GM21381 (cell line): ENCODE measurements around the gene ASAP3.
"Not testable (repeated sequence)": the region's sequence is repeated elsewhere in the genome, so short reads cannot be mapped to it uniquely, and the experiment has no call there.

Source experiments
- ATAC-seq: cut with Tn5 transposase; IDR thresholded peaks from one replicate; pipeline ENCODE4 v1.9.1; 2021; ENCODE audit warnings: mild to moderate bottlenecking, moderate library complexity; ENCODE audit not compliant: unreplicated experiment

Gene ASAP3

DNA sequence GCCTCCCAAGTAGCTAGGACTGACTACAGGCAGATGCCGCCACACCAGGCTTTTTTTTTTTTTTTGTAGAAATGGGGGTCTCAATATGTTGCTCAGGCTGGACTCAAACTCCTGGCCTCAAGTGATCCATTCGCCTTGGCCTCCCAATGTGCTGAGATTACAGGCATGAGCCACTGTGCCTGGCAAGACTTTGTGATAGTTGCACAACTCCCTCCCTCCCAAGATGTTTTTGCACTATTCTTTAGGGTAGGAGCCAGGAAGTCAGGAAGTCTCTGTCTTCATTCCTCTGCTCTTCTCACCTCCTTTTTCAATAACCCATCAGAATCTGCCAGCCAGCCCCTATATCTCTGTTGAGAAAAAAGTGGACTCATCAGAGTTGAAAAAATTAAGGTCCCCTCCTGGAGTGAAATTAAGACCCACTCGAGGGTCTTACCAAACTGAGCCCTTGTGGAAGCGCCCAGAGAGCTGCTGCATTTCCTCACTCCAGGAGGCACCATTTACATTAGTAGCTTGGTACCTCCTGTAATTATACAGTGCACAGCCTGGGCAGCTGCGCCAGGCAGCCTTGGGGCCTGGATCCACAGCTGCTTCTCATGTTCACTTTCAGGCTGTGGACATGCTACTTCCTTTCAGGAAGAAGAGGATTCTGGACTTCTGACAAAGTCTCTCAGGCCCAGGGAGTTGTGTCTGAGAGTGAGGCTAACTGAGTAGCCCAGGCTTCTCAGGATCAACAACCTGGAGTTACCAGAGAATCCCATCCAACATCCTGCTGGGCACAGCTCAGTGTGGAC lies 83.5 kb downstream of the ASAP3 start:
- ATAC-seq = no peak

DNA sequence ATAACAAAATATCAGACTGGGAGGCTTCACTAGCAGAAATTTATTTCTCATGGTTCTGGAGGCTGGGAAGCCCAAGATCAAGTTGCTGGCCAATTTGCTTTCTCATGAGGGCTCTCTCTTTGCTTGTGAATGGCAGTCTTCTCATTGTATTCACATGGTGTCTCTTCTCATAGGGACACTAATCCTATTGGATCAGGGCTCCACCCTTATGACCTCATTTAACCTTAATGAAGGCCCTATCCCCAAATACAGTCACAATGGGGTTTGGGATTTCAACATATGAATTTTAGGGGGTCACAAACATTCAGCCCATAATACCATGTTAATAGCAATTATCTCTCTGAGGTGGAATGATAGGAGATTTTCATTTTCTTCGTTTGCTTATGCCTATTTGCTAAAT lies 84.8 kb downstream of the ASAP3 start:
- no peak for ATAC-seq

DNA sequence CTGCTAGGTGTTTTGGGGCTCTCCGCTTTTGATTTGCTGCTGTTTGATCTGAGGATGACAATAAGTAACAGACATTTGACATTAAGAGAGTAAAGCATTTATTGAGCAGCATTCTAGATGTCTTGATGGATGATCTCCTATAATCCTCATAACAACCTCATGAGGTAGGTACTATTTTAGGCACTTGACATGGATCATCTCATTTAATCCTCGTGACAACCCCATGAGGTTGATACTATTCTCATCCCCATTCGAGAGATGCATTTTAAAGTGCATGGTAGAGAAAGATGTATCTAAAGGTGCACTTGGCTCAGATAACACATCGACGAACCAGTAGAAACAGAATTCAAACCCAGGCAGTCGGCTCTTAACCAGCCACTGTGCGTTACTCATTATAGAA lies 86.1 kb downstream of the ASAP3 start:
- no peak for ATAC-seq

DNA sequence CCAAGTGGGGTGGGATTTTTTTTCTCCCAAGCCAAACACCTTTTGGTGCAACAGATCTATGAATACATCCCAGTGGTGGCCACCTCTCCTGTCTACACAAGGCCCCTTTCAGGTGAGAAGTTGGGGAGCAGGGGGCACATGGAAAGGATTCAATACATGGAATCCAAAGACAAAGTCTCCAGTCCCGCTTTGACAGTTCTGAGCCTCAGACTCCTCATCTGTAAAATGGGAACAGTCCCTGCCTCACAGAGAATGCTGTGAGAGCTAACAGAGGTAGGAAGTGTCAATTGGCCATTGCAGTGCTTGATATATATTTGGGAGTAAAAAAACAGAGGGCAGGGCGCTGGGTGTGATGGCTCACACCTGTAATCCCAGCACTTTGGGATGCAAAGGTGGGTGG lies 87.6 kb downstream of the ASAP3 start:
- no peak for ATAC-seq

DNA sequence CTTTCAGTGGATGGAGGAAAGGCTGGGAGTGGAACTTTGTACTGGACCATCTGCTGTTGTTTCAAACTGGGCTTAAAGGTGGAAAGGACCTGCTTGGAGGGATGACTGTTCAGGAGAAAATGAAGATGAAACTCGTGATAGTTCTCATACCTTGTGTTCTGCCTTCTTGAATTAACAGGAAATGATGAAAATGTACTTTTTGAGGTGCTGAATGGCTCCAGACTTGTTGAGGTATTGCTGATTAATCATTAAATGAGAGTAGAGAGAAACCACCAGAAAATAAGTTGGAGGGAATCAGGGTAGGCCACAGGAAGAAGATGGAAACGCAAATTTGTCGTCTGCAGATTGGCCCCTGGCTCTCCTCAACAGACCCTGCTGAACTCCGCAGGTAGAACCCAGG lies 88.1 kb downstream of the ASAP3 start:
- ATAC-seq = no peak

DNA sequence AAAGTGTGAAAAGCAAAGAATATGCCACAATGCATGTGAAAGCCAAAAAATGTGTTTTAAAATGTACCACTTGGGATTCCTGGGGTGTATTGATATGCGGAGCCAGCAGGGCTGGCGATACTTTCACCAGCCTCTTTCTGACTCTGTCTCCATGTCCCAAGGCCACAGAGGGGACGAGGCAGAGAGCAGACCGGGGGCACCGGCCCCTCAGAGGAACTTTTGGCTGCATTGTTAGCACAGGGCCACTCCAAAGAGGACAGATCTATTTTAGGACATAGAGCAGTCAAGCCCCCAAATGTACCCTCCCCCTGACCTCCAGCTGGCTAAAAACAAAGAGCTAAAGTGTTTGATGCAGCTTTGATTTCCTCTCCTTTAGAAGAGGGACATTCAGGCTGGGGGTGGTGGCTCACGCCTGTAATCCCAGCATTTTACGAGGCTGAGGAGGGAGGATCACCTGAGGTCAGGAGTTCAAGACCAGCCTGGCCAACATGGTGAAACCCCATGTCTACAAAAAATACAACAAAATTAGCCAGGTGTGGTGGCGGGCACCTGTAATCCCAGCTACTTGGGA lies 88.7 kb downstream of the ASAP3 start:
- no peak for ATAC-seq

DNA sequence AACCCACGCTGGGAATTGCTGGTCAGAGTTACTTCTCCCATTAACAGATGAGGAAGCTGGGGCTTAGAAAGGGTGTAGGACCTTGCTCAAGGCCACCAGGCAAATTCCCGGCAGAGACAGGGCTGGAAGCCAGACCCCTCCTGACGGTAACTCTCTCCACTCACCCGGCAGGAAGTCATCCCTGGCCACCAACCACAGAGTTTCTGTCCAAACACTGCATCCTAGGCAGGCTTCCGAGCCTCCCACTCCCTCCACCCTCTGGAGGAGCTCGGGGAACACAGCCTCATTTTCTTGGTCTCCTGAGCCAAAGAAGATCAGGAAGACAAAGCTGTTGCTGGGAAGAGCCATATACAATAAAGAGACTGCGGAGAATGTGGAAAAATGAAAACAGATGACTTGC lies 89.3 kb downstream of the ASAP3 start:
- no peak for ATAC-seq

DNA sequence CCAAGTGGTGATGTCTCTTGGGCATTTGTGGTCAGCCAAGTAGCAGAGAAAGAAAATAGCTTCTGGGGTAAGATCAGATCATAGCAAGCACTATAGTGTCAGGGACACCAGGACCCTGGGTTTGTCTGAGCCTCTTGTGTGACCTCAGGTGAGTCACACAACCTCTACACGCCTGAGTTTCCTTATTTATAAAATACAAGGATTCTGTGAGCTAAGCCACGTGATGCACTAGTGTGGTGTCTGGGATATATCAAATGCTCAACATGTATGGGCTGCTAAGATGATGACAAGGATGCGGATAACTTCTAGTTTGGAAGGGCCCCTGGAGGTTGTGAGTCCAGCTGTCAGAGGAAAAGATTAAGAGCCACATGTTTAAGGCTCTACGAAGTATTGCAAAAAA lies 89.8 kb downstream of the ASAP3 start:
- no peak for ATAC-seq

DNA sequence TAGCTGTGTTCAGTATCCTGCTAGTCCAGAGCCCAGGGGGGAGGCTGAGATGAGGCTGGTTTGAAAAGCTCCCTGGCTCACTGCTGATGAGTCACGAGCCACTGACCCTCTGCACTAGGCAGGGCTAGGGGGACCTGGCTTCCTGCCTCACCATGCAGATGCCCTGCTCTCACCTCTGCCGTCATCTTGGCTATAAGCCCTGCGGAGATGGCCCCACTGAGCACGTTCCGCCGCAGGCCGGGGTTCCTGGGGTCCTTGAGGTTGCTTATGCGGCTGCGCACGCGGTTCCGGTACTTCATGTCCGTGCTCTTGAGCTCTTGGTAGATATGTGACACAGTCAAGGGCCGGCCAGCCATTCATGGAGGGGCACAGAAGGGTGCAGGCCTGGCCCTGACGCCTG lies 90.3 kb downstream of the ASAP3 start:
- ATAC-seq = no peak

DNA sequence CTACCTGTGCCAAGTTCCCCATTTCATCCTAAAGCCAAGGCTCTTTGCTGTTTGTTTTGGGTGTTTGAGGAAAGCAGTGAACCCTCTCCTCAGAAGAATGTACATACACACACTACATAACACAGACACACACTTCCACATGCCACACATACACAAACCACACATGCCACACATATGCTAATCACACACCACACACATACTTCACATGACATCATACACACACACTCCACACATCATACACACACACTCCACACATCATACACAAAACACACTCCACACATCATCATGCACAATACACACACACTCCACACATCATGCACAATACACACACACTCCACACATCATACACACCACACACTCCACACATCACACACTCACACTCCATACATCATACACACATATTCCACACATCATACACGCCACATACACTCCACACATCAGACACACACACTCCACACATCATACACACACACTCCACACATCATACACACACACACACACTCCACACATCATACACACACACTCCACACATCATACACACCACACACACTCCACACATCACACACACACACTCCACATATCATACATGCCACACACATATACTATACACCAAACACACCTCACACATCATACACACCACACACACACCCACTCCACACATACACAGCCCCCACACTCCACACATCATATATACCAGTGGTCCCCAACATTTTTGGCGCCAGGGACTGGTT lies 91.7 kb downstream of the ASAP3 start:
- ATAC-seq = no peak

DNA sequence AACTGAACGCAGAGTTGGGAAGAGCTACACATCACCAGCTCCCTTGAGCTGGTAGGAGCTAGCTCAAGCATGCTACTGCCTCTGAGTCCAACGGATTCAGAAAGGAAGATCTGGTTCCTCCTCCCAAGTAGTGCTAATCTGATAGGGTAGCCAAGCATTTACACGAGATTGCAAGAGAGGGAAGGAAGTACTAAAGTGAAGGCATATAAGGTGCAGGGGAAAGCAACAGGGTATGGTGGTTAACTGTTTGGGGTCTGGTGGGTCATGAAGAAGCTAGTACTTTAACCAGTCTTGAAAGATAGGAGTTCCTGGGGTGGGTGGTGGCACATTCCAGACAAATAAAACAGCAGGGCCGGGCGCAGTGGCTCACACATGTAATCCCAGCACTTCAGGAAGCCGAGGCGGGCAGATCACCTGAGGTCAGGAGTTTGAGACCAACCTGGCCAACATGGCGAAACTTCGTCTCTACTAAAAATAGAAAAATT lies 94.1 kb downstream of the ASAP3 start:
- no peak for ATAC-seq

DNA sequence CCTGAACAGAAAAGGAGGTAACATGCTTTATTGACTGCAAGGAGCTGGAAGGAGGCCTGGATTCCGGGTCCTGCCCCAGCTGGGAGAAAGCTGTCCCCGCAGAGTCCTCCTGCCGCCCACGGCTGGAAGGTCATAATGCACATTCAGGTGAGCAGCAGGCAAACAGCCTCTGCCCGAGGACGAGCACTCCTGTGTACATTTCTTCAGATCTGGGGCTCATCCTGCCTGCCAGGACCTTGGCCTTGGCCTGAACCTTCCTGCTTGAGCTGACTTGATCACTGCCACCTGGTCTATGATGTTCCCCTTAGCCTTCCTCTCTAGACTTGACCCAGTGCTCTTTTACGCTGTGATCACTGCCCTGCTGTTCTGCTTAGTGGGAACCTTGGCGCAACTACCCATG lies 96.5 kb downstream of the ASAP3 start:
- no peak for ATAC-seq

DNA sequence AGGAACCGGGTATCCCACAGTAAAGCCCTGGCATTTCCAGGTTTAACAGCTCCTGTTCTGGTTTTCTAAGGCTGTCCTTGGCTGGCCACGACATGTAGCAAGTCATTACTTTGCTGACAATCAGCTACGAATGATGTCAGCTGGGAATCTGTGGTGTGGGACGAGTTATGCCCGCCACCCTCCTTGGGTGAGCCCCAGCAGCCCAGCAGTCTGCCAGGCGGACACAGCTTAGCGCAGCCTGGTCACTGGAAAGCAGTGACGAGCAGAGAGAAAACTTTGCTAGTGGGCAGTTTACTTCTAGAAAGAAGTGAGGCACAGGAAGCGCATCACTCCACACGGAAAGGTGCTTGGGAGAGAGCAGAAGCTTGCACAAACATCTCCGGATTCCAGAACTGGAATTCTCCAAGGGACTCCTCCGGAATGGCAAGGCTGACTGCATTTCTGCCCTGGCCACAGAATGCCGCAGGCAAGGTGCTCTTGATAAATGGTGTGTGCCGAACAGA lies 98.8 kb downstream of the ASAP3 start:
- no peak for ATAC-seq

DNA sequence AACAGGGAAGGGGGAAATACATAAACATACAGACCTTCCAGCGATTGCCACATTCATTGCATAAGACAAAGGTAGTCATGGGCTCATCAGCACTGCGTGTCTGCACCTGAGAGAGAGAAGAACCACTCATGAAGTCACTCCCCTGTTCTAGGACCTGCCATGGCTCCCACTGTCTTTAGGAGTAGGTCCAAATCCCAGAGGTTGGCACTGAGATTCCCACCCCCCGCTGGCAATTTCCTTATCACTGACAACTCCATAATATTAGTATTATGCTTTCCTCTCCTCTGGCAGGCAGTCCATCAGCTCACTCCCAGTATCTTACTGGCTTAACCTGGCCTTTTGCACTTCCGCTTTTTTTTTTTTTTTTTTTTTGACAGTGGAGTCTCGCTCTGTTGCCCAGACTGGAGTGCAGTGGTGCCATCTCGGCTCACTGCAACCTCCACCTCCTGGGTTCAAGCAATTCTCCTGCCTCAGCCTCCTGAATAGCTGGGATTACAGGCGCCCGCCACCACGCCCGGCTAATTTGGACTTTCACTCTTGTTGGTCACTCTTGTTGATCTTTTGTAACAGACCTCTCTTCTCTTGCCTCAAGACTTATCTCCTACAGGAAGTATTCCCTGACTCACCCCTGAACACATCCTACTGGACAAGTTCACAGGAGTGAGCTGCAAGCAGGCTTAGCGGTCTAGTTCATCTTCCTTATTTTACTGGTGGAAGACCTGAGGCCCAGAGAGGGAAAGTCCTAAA lies 99.5 kb downstream of the ASAP3 start:
- no peak for ATAC-seq

DNA sequence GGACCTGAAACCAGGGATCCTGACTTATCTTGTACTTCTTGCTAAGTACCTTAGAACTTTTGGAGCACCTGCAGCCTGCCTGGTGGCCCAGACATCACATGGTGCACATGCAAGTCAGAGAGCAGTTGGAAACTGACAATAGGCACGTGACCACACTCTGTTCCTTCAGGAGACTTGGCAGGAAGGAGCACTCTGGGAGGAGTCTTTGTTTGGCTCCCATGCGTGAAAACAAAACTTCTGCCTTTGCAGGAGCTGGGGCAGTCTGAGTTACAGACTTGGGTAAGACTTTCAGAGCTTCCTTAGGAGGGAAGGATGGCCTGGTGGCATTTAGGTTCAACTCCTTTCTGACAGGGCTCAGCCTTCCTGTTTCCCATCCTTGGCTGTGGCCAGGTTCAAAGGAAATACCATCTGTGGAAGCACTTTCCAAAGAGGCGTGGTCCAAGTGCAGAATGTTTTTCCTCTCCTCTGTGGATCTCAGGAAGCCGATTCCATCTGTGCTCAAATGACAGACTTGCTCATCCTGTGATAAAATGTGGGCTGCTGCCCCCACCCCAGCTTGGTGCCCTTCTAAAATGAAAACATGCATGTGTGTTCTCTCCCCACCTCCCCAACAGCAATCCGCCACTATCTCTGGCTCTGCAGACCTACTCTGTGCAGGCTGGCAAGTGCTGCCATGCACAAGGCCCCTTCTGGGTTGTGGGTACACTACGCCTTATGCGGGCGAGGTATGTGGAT lies 100.2 kb downstream of the ASAP3 start:
- no peak for ATAC-seq

DNA sequence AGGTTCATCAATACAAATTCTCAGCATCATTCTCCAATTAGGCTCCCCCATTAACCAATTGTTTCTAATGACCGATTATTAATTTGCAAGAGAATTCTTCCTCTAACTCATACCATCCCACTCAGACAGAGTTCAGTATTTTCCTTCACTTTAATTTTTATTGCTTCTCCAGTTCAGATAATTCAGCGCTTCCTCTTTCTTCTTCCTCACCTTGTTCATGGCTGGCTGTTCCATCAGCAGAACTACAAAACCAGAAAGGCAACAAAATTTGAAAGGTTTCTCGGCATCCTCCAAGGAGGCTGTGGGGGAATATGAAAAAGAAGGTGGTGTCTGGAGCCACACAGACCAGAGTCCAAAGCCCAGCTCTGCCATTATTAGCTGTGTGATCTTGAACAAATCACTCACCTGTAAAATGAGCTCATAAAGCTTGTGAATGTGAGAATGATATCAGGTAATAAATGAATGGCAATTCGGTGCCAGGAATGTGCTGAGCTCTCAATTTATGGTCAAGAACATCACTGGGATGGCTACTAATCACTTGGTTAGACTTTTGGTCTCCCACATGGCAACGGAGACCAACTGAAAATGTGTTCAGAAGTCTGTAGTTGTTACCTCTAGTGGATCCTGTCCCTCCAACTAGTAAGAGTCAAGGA lies 102.6 kb downstream of the ASAP3 start:
- ATAC-seq = no peak

DNA sequence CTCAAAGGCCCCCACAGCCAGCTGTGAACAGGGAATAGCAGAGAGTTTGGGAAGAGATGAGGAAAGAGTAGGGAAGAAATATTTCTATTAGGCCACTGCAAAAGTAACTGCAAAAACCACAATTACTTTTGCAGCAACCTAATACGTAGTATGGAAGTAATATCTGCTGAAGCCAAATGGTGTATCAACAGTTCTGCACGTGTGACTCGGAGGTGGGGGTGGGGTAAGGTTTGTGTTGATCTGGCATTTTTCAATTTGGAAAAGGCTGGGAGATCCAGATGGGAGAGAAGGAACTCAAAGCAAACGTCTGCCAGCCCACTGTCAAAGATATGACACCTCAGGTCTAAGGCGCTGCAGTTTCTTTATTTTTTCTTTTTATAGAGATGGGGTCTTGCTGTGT lies 103.3 kb downstream of the ASAP3 start:
- ATAC-seq = no peak

DNA sequence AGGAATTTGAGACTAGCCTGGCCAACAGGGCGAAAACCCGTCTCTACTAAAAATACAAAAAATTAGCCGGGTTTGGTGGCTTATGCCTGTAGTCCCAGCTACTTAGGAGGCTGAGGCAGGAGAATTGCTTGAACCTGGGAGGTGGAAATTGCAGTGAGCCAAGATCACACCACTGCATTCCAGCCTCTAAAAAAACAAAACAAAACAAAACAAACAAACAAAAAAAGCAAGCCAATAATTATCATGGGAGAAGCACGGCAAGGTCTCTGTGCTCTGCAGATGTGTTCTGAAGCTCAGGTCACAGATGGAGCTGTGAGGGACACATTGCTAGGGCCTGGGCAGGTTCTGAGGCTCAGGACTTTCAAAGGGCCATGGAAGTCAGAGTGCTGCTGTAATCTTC lies 103.7 kb downstream of the ASAP3 start:
- not testable (repeated sequence) for ATAC-seq
